Activated CD8-positive, alpha-beta memory T cell treated with anti-CD3 and anti-CD28 coated beads, Interleukin-2, amount 50 U/mL, for 4 hours (primary cell): ENCODE measurements around the gene RASL10A.

Experiments
- DNase-seq: peaks from one replicate; pipeline ENCODE4 v3.0.0-alpha.2; 2020

Gene RASL10A

DNA sequence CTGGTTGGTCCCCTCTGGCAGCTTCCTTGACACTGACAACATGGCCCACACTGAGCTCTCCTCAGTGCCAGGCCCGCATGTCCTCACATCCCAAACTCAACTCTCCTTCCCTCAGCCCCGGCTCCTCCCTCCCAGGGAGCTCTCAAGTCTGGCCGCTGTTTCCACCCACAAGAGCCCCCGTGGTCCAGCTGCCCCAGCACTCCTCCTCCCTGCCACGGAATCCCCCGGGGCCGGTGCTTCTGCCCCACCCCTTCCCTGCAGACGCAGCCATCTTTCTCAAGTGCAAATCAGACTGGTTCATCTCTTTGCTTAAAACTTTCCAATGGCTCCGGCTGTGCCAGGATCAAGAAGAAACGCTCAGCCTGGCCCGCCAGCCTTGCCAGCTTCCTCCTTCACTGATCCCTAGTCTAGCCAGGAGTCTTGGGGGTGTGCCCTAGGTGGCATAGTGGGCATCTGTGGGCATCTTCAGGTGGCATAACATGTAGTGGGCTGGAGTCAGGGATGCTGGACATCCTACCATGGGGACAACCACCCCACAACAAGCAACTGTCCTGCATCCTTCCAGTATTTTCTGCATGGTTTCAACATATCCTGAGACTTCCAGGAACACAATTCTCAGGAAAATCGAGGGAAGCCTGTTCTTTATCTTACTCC, 22.3 kb upstream of the RASL10A start:
- no peak for DNase-seq

DNA sequence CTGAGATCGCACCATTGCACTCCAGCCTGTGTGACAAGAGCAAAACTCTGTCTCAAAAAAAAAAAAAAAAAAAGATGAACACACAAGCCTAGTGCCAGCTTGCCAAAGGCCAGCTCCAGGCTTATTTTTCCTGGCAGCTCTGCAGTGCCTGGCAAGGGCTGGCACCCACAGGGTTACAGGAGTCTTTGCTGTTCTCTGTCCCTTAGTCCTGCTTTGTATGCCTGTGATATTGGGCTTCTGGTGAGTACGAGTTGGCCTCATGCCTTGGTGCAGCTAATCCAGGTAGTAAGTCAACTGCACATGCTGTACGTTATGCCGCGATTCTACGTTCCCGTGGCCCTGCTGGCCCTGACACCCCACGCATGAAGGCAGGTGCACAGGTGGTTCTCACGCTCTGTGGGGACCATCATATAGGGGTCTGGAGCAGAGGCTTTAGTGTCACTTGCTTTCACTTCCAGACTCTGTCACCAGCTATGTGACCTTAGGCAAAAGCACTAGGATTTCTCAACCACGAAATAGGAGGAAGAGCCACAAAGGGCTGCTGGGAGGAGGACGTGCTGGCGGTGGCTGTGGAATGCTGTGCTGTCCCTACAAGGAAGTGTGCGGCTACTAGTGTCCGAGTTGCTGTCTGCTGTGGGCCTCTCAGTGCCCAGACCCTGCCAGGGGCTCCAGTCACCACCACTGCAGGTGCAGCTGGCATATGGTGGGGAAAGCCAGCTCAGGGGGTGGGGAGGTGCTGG, 21.4 kb upstream of the RASL10A start:
- no peak for DNase-seq

DNA sequence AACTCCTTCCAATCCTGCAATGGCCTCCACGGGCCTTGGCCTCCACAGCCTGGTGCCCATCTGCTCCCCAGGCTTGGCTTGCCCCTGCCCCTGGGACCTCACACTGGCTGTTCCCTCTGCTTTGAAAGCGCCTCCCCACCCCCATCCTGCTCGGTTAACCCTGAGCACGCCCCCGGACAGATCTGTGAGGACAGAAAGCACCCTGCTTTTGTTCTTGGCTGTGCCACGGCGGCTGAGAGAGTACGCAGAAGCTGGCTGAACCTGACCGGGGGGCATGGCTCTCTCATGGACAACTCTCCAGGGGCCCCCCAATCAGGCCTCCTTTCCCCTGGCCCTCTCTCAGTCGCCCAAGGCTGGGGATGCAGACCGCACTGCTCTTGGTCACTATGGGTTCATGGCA, 20.2 kb upstream of the RASL10A start:
- no peak for DNase-seq

DNA sequence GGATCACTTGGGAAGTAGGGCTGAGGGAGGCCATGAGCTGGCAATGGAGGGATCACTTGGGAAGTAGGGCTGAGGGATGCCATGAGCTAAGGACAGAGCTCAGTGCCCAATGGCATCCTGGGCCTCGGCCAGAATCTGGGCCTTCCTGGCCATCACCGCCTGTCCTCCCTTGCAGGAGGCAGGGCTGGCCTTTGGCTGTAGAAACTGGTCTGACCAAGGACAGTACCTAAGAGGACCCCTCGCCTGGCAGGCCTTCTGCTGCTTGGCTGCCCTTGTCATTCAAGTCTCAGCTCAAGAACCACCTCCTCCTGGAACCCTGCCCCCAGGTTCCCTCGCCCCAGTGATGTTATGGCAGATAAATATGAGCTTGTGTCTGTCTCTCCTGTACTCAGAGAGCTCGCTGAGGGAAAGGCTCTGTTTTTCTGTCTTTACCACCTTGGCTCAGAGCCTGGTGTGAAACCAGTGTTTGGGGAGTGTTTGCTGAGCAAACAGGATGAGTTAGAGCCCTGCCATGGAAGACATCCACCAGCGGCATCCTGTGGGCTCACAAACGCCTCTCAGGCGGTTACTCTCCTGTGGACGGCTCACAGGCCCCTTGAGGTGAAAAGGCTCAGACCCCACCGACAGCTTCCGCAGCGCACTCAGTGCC, 19.3 kb upstream of the RASL10A start:
- no peak for DNase-seq

DNA sequence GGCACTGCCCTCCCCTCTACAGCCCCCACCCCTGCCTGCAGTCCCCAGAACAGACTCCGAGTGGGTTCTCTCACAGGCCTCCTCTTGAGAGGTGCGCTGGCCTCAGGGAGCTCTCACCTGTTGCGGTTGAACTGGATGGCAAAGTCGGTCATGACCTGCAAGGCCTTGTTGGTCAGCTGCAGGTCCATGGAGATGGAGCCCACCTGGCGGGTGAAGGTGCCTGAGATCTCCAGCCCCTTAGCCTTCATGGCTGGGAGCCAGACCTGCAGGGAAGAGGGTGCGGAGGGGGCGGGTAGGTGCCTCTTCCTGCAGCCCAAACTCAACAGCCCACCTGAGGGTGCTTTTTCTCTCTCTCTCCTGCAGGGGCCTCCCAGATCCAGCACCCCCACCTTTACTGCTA, 18.7 kb upstream of the RASL10A start:
- DNase-seq, result no peak

DNA sequence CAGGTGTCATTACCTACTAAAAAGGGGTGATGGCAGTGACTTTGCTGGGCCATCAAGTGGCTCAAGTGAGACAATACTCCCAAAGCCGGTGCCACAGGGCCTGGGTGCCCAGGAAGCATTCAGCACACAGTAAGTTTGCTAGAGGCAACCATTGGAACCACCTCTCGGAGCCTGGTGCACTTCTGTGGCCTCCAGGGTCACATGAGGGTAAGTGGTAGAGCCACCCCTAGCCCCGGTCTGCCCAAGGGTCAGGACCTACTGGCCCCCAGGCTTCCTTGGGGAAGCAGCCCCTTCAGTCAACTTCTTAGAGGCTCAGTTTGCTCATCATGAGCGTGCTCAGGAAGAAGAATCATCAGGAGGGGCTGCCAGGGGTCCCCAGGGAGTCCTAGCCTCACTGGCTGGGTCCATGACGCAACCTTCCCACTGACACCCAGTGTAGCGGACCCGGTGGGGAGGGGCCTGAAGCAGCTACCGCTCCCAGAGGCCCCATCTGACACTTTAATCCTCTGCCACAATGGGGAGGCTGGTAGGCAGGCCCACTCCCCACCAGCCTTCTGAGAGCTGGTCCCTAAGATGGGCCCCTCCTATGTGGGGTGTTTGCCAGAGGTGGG, 17.5 kb upstream of the RASL10A start:
- no peak for DNase-seq

DNA sequence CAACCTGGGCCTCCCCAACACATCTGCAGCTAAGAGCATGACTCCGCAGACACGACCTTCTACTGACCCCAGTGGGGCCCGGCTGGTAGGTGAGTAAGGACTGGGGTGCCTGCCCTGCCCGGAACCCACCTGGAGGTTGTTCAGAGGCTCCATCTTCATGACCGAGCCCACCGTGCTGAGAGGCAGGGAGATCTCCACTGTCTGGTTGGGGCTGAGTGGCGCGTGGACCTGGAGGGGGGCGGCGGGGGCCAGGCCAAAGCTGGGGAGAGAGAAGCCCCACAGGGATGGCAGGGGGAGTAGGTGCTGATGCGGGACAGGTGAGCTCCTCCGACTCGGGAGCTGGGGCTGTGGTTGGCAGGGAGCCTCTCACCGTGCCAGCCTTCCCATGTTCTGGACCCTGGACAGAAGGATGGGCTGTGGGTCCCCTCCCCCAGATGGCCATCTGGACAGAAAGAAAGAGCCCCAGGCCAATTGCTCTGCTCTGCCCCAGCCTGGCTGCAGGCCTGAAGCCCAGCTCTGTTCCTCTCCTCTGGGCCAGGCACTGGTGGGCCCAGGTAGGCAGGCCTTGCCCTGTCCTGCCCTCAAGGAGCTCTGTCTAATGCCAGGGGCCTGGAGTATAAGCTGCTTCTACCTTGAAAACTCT, 16.3 kb upstream of the RASL10A start:
- no peak for DNase-seq

DNA sequence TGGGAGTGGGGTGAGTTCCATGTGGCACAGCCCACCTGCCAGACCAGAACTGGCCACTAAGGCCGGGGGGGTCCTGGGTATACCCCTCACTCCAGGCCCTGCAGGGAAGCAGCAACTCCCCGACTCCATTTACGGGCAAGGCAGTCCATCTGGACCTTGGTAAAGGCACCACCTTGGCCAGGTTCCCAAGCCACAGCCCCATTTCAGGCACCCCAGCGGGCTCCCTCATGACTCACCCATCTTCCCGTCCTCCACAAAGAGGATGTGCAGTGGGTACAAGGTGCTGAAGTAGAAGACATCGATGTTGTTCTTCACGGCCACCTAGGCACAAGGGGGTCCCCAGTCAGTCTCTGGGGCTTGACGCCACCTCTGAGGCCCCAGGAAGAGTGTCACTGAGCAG, 15.7 kb upstream of the RASL10A start:
- DNase-seq, result no peak

GRCh38 chr22:29330753-29331152, 15.3 kb upstream of the RASL10A start:
- DNase-seq, result no peak

- no peak for DNase-seq
Measured at GRCh38 chr22:29330291-29330690, 14.8 kb upstream of the RASL10A start.

DNA sequence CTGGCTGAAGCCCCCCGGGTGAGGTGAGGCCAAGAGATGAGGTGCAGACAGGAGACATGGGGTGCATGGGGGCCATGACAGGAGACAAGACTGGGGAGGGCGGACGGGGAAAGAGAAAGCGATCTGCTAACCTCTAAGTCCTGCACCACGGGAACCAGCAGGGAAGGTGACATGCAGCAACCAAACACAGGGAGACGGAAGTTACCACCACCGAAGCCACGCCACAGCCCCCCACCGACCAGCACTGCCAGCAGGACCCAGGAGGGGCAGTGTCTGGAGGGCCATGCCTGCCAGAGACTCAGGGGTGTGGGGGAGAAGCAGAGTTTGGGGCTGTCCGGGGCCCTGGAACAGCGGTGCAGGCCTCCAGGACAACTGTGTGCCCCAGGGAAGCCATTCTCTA, 14.1 kb upstream of the RASL10A start:
- DNase-seq, result no peak

- no peak for DNase-seq
Measured at GRCh38 chr22:29328566-29329500, 13.3 kb upstream of the RASL10A start.

- no peak for DNase-seq
Measured at GRCh38 chr22:29328055-29328454, 12.6 kb upstream of the RASL10A start.

GRCh38 chr22:29327089-29327764, 11.7 kb upstream of the RASL10A start:
- DNase-seq, result no peak

DNA sequence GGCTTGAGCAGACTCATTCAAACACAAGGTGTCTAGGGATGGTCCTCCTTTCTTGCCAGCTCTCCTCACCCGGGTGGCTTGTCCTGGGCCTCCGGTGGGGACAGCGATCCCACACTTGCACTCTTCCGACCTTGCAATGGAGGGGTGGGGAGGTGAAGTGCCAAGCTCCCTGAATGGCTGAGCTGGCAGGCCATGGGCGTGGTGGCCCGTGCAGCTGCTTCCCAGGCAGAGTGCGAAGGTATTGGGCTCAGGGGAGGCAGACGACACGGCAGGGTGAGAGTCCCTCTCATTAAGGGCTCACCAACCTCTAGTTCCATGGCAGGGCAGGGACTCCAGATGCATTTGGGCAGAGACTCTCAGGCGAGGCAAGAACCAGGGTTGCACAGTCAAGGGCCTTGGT, 11.0 kb upstream of the RASL10A start:
- DNase-seq, result no peak

DNA sequence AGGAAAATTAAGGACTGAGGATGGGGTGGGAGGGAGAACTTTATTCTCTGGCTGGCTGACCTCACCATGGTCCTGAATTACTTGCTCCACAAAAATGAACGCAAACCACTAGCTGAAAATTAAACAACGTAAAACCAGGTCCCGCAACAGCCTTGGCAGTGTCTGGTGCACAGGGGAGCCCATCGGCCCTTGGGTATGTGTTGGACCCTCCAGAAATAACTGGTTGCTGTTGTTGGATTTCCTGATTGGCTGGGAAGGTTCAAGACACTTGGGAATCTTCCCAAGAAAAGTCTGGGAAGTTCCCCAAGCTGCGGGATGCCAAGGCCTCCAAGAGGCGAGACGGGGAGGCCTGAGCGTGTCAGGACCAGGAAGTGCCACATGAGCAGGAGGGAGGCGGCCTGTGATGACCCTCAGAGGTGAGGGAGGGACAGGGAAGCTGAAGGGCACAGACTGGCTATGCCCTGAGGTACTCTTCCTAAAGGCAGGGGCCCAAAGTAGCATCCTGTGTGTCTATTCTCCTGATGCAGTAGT, 10.4 kb upstream of the RASL10A start:
- DNase-seq, result no peak

DNA sequence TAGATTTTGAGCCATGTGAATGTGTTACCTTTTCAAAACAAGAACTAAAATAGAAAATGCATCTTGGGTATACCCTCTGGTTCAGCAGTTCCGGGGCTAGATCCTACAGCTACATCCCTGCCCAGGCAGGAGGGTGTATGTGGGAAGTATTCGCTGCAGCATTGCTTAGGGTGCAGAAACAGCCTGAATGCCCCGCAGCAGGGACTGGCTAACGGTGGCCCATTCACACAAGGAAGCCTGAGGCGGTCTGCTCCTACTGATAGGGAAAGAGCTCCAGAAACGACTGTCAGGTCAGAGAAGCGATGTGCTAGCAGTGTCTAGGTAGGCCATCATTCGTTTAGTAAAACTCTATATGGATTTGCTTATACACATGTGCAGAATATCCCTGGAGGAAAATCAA, 9.9 kb upstream of the RASL10A start:
- DNase-seq, result no peak

- no peak for DNase-seq
Measured at GRCh38 chr22:29323641-29324040, 8.1 kb upstream of the RASL10A start.

GRCh38 chr22:29320546-29320945, 5.0 kb upstream of the RASL10A start:
- no peak for DNase-seq

- DNase-seq, result no peak
Measured at GRCh38 chr22:29319072-29319471, 3.6 kb upstream of the RASL10A start.

DNA sequence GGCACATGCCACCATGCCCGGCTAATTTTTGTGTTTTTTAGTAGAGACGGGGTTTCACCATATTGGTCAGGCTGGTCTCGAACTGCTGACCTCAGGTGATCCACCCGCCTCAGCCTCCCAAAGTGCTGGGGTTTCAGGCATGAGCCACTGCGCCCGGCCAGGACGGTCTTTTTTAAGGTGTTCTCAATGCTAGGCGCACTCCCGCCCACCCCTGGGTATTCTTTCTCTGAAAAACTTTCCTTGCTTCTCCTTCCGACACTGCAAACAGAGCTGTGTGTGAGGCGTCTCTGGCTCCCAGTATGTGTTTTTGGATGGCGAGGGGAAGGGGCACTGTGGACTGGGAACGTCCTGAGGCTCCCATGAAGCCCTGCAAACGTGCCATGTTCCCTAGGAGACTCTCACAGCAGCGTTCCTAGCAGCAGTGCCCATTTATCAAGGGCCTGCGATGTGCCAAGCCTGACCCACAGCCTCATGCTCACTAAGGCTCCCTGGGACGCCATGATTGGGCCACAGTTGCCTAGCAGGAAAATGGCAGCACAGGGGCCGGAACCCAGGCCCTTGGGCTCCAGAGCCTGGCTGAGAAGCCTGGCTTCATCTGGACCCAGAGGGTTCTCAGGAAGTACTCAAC, 2.4 kb upstream of the RASL10A start:
- no peak for DNase-seq
